ENCODE data around the gene ORMDL3. TPM values are rescaled to one million over a fixed set of nuclear protein-coding genes. Genes with fewer than 3 reads are reported as not detected.
"Not testable (repeated sequence)": the region's sequence is repeated elsewhere in the genome, so short reads cannot be mapped to it uniquely, and the experiment has no call there.

ORMDL3 gene
- total RNA-seq, 1 experiment from 2014 or later, result 80.1 TPM

- no peaks in the 10 kb centered on the region for H3K36me3 ChIP-seq
- H3K27me3 ChIP-seq, result no peaks in the 10 kb centered on the region
- no peak for DNase-seq
- no peaks in the 10 kb centered on the region for H3K9me3 ChIP-seq
- peak overlapping the region; percentile 38 for H3K4me3 ChIP-seq
Measured at GRCh38 chr17:39953471-39953888, 26.1 kb upstream of the ORMDL3 start.

GRCh38 chr17:39952680-39953470 is 25.5 kb upstream of the ORMDL3 start:
- DNase-seq, result peak; percentile 97

DNA sequence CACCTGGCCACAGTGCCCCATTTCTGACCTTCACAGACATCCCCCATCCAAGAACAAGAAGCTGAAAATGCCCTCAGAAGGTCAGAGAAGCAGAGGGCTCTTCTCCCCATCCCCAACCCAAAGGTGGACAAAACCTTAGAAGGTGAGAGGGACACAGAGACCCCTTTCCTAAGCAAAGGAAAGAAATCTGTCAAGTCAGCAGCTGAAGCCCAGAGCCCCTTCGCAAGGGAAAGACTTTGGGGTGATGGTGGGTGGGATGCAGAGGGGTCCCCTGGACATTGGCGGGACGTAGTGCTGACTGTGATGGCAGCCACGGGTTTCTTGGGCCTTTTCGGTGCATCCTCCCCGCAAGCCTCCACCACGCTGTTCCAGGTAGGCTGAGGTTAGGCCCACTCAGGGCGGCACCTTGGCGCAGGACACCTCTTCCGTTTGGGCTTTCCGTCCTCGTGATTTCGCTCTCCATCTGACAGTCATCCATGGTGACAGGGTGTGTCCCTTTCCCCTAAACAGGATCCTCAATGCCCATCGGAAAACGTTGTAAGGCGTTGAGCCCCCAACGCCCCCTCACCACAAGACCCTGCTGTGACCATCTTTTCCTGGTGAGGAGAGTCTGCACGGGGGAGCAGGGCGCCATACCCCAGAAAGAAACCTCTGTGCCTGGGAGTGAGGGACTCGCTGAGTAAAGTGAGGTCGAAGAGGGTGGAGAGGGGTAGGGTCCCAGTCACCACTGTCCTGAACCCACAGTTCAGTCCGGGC is 24.7 kb upstream of the ORMDL3 start:
- Histone ChIP-seq H3K36me3 (no peaks in the 10 kb centered on the region), H3K27me3 (no peaks in the 10 kb centered on the region), H3K4me3 (peak overlapping the region; percentile 32), H3K9me3 (no peaks in the 10 kb centered on the region)
- no peak for DNase-seq

More at GRCh38 chr17:39952680-39953470, 25.5 kb upstream of the ORMDL3 start:
- no peaks in the 10 kb centered on the region for H3K9me3 ChIP-seq
- H3K36me3 ChIP-seq, result no peaks in the 10 kb centered on the region
- peak overlapping the region; percentile 38 for H3K4me3 ChIP-seq
- H3K27me3 ChIP-seq, result no peaks in the 10 kb centered on the region

GRCh38 chr17:39950871-39951348 is 23.5 kb upstream of the ORMDL3 start:
- no peak for DNase-seq
- Histone ChIP-seq H3K36me3 (no peaks in the 10 kb centered on the region), H3K9me3 (no peaks in the 10 kb centered on the region), H3K4me3 (no peak overlapping the region), H3K27me3 (no peaks in the 10 kb centered on the region)

DNA sequence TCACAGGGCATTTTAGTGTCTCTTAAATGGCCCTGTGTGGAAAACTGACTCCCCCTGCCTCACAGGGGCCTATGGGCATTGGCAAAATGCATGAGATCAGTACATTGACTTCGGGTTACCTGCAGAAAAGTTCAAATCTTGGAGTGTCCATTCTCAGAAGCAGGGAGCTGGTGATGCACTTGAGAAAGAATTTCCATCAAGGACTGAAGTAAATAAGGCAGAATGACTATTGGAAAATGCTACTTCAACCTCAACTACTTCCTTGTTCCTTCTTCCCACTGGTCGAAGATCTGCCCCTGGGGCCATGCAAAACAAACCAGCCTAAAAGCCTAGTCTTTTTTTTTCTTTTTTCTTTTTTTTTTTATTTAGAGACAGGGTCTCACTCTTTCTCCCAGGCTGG is 21.6 kb upstream of the ORMDL3 start:
- no peaks in the 10 kb centered on the region for H3K9me3 ChIP-seq
- no peaks in the 10 kb centered on the region for H3K27me3 ChIP-seq
- no peak overlapping the region for H3K4me3 ChIP-seq
- no peaks in the 10 kb centered on the region for H3K36me3 ChIP-seq
- DNase-seq, result no peak

DNA sequence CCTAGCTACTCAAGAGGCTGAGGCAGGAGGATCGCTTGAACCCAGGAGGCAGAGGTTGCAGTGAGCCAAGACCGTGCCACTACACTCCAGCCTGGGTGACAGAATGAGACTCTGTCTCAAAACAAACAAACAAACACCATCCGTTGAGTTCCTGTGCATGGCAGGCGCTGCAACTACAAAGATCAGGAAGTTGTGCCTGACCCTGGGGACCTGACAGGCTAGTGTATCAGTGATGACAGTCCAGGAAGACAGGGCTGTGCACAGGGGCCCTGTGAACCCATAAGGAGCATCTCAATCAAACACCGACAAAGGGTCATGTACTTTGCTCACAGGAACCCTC is 21.1 kb upstream of the ORMDL3 start:
- not testable (repeated sequence) for H3K4me3 ChIP-seq, H3K27me3 ChIP-seq, H3K36me3 ChIP-seq, DNase-seq, H3K9me3 ChIP-seq

GRCh38 chr17:39946551-39947330 is 19.3 kb upstream of the ORMDL3 start:
- no peak for DNase-seq
- Histone ChIP-seq H3K4me3 (no peak overlapping the region), H3K9me3 (no peaks in the 10 kb centered on the region), H3K36me3 (no peaks in the 10 kb centered on the region), H3K27me3 (no peaks in the 10 kb centered on the region)

- Histone ChIP-seq H3K27me3 (no peaks in the 10 kb centered on the region), H3K36me3 (no peaks in the 10 kb centered on the region), H3K9me3 (no peaks in the 10 kb centered on the region), H3K4me3 (no peak overlapping the region)
- no peak for DNase-seq
Measured at GRCh38 chr17:39944393-39944711, 17.0 kb upstream of the ORMDL3 start.

GRCh38 chr17:39943702-39944392 is 16.4 kb upstream of the ORMDL3 start:
- no peak overlapping the region for H3K4me3 ChIP-seq
- no peaks in the 10 kb centered on the region for H3K27me3 ChIP-seq
- DNase-seq, result no peak
- no peaks in the 10 kb centered on the region for H3K36me3 ChIP-seq
- no peaks in the 10 kb centered on the region for H3K9me3 ChIP-seq

- Histone ChIP-seq H3K9me3 (no peaks in the 10 kb centered on the region), H3K27me3 (no peaks in the 10 kb centered on the region), H3K36me3 (no peaks in the 10 kb centered on the region), H3K4me3 (no peak overlapping the region)
- peak; percentile 56 for DNase-seq
Measured at GRCh38 chr17:39939588-39940419, 12.4 kb upstream of the ORMDL3 start.

DNA sequence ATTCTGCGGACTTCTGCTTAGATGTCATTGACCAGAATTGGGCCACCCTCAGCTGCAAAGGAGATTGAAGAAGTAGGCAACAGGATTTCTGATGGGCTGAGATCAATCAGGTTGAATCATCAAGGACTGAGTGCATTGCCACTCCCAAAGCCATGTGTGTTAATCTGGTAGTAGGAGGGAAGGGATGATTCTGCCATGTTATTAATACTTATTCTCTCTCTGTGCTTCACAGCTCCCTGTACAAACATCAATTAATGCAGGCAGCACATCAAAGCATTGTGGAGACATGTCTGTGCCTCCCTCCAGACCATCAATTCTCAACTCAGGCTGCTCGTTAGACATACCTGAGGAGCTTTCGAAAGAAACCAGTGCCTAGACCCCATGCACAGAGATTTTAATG is 11.7 kb upstream of the ORMDL3 start:
- Histone ChIP-seq H3K9me3 (no peaks in the 10 kb centered on the region), H3K27me3 (no peaks in the 10 kb centered on the region), H3K4me3 (no peak overlapping the region), H3K36me3 (no peaks in the 10 kb centered on the region)
- no peak for DNase-seq

DNA sequence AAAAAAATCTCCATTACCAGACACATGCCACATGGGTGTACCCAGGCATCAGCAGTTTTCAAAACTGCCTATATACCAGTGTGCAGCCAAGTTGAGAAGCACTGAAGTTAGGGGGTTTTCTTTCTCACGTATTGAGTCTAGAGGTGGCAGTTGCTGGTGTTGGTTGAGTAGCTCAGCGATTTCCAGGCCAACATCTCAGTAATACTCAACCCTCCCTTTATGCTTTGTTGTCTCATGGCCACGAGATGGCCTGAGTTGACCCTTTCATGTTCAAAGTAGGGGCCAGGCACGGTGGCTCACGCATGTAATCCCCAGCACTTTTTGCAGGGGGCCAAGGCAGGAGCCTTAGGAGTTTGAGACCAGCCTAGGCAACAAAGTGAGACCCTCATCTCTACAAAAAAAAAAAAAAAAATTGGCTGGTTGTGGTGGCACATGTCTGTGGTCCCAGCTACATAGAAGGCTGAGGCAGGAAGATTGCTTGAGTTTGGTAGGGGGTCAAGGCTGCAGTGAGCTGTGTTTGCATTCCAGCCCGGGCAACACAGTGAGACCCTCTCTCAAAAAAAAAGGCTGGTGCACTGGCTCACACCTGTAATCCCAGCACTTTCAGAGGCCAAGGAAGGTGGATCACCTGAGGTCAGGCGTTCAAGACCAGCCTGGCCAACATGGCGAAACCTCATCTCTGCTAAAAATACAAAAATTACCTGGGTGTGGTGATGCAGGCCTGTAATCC is 10.9 kb upstream of the ORMDL3 start:
- Histone ChIP-seq H3K4me3 (no peak overlapping the region), H3K36me3 (no peaks in the 10 kb centered on the region), H3K27me3 (no peaks in the 10 kb centered on the region), H3K9me3 (no peaks in the 10 kb centered on the region)
- DNase-seq, result no peak

- H3K27me3 ChIP-seq, result no peaks in the 10 kb centered on the region
- H3K9me3 ChIP-seq, result no peaks in the 10 kb centered on the region
- DNase-seq, result no peak
- no peaks in the 10 kb centered on the region for H3K36me3 ChIP-seq
- no peak overlapping the region for H3K4me3 ChIP-seq
Measured at GRCh38 chr17:39937447-39937846, 10.0 kb upstream of the ORMDL3 start.

- Histone ChIP-seq H3K27me3 (no peaks in the 10 kb centered on the region), H3K4me3 (no peak overlapping the region), H3K9me3 (no peaks in the 10 kb centered on the region), H3K36me3 (no peaks in the 10 kb centered on the region)
- DNase-seq, result peak; percentile 57
Measured at GRCh38 chr17:39935909-39936308, 8.5 kb upstream of the ORMDL3 start.

DNA sequence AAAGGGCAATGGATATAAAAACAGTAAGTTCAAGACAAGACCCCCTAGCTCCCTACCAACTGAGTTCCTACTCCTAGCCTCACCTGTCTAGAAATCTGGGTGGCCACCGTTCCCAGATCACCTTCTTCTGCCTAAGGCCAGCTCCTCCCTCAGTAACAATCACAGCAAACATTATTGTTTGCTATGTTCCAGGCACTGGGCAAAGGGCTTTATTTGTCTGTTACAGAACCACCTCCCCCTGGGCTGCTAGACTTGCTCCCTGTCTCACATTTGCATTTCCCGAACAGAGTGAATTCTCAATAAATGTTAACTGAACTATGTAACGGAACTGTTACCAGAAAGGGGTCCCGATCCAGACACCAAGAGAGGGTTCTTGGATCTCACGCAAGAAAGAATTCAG is 6.9 kb upstream of the ORMDL3 start:
- H3K27me3 ChIP-seq, result no peaks in the 10 kb centered on the region
- no peaks in the 10 kb centered on the region for H3K9me3 ChIP-seq
- DNase-seq, result no peak
- H3K4me3 ChIP-seq, result no peak overlapping the region
- no peaks in the 10 kb centered on the region for H3K36me3 ChIP-seq

All from MG63 (cell line).